Measurements from ENCODE around the gene TTC33. TPM values are rescaled to one million over a fixed set of nuclear protein-coding genes. Genes with fewer than 3 reads are reported as not detected.

Gene TTC33
- total RNA-seq, 1 donor from 2014 or later, result 11.7 TPM

DNA sequence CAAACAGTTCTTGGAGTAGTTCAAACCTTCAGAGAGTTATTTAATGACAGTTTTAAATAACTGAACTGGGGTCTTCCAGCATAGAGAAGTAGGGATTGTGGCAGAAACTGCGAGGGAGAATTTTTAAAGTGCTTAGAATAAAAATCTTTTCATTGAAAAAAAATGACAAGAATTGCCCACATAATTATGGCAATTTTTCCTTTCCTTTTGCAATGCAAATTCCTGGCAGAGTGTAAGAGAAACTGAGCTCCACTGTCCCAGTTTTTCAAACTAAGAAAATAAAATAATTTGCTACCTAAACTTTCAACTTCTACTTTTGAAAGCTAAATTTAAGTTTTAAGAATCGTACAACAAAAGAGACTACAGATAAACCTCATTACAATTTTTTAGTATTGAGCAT lies 78.3 kb downstream of the TTC33 start:
- Mint-ChIP-seq H3K9me3 (ENCODE audit: unreplicated experiment) (peaks cover 9% of the 10 kb centered on the region), H3K27ac (ENCODE audit: unreplicated experiment) (no peak overlapping the region), H3K36me3 (ENCODE audit: unreplicated experiment) (peaks cover 5% of the 10 kb centered on the region), H3K4me3 (ENCODE audit: unreplicated experiment) (no peak overlapping the region), H3K4me1 (ENCODE audit: low read depth, unreplicated experiment) (peaks cover 11% of the 10 kb centered on the region), H3K27me3 (ENCODE audit: unreplicated experiment) (peaks cover 18% of the 10 kb centered on the region)
- no peak for DNase-seq
- TF ChIP-seq, protein P1, sequence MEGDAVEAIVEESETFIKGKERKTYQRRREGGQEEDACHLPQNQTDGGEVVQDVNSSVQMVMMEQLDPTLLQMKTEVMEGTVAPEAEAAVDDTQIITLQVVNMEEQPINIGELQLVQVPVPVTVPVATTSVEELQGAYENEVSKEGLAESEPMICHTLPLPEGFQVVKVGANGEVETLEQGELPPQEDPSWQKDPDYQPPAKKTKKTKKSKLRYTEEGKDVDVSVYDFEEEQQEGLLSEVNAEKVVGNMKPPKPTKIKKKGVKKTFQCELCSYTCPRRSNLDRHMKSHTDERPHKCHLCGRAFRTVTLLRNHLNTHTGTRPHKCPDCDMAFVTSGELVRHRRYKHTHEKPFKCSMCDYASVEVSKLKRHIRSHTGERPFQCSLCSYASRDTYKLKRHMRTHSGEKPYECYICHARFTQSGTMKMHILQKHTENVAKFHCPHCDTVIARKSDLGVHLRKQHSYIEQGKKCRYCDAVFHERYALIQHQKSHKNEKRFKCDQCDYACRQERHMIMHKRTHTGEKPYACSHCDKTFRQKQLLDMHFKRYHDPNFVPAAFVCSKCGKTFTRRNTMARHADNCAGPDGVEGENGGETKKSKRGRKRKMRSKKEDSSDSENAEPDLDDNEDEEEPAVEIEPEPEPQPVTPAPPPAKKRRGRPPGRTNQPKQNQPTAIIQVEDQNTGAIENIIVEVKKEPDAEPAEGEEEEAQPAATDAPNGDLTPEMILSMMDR (IDR thresholded peaks at IDR 0.05; ENCODE audit: partially characterized antibody, unreplicated experiment), result no peak

DNA sequence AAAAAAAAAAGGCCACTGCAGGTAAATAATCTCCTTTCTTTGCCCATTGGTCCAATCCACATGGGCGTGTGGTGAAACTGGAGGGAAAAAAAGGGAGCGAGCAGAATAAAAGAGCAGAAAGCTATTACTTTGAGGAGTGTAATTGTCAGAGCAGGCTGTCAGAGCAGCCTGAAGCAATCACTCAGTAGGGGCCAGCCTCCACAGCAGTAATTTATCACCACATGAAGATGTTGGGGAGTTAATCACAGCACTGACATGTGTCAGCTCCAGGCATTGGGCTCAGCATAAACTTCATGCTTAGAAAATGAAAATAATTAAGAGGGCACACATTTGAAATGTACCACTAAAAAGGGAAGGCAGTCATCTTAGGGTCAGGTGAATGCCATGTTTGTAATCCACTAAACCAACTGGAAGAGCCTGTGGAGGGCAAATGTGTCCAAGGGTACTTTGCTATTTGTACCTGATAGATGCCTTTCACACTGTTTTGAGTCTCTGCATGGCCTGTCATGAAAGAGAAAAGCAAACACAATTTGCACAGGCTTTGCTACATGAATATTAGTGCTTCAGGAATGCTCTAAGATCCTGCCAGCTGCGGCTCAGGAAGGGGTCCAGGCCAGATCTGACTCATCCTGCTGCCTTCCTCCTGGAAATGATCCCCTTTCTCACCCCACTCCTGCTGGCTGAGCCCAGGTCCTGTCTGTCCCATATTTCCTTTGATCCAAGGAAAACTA lies 79.0 kb downstream of the TTC33 start:
- peaks cover 7% of the 10 kb centered on the region for H3K9me3 Mint-ChIP-seq (ENCODE audit: unreplicated experiment)
- H3K27me3 Mint-ChIP-seq (ENCODE audit: unreplicated experiment), result peaks cover 12% of the 10 kb centered on the region
- peaks cover 11% of the 10 kb centered on the region for H3K4me1 Mint-ChIP-seq (ENCODE audit: low read depth, unreplicated experiment)
- H3K27ac Mint-ChIP-seq (ENCODE audit: unreplicated experiment), result no peak overlapping the region
- peaks cover 5% of the 10 kb centered on the region for H3K36me3 Mint-ChIP-seq (ENCODE audit: unreplicated experiment)
- no peak overlapping the region for H3K4me3 Mint-ChIP-seq (ENCODE audit: unreplicated experiment)
- TF ChIP-seq, protein P1 (IDR thresholded peaks at IDR 0.05; ENCODE audit: partially characterized antibody, unreplicated experiment), result no peak
- DNase-seq, result no peak

DNA sequence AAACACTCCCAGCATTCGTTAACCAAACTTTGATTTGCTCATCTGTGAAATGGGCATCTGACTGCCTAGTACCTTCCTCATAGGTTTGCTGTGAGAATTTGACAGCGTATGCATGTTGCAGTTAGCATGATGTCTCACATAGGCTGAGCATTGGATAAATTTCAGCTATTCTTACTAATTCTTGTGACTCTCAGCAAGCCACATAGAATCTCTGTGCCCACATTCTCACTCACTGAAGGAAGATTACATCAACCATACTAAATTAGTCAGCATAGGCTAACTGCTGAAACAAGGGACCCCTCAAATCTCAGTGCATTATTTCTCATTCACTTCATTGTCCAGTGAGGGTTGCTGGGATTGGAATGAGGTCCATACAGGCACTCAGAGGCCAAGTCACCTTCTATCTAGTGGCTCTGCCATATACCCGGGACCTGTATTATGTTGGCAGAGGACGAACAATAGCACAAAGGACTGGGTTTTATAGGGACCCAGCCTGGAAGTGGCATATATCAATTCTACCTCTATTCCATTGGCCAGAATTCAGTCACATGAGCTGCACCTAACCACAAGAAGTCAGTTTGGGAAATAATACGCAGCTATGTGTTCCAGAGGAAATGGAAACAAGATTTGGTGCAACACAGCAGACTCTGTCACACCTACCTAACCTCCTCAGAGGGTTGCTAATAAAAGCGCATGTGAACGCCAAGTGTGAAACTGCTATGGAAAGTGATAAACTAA lies 80.2 kb downstream of the TTC33 start:
- Mint-ChIP-seq H3K9me3 (ENCODE audit: unreplicated experiment) (peaks cover 2% of the 10 kb centered on the region), H3K36me3 (ENCODE audit: unreplicated experiment) (peaks cover 4% of the 10 kb centered on the region), H3K27me3 (ENCODE audit: unreplicated experiment) (peaks cover 7% of the 10 kb centered on the region), H3K4me3 (ENCODE audit: unreplicated experiment) (no peak overlapping the region), H3K4me1 (ENCODE audit: low read depth, unreplicated experiment) (peaks cover 5% of the 10 kb centered on the region), H3K27ac (ENCODE audit: unreplicated experiment) (no peak overlapping the region)
- no peak for DNase-seq
- TF ChIP-seq, protein P1 (IDR thresholded peaks at IDR 0.05; ENCODE audit: partially characterized antibody, unreplicated experiment), result no peak

- Mint-ChIP-seq H3K27me3 (ENCODE audit: unreplicated experiment) (peaks cover 2% of the 10 kb centered on the region), H3K4me1 (ENCODE audit: low read depth, unreplicated experiment) (no peaks in the 10 kb centered on the region), H3K9me3 (ENCODE audit: unreplicated experiment) (no peaks in the 10 kb centered on the region), H3K36me3 (ENCODE audit: unreplicated experiment) (no peaks in the 10 kb centered on the region), H3K27ac (ENCODE audit: unreplicated experiment) (no peak overlapping the region), H3K4me3 (ENCODE audit: unreplicated experiment) (no peak overlapping the region)
- DNase-seq, result no peak
- TF ChIP-seq, protein P1 (IDR thresholded peaks at IDR 0.05; ENCODE audit: partially characterized antibody, unreplicated experiment), result no peak
Observed at GRCh38 chr5:40674661-40675235, 81.0 kb downstream of the TTC33 start.

Data from glutamatergic neuron (in vitro differentiated cells).